ENCODE results near the gene EMP1.

The EMP1 gene

GRCh38 chr12:13171921-13172859 is 24.3 kb upstream of the EMP1 start:
- H3K4me3 ChIP-seq (ENCODE audit: low read depth, low read length), result peak overlapping the region; percentile 5
- no peak for DNase-seq (ENCODE audit: low read depth)

DNA sequence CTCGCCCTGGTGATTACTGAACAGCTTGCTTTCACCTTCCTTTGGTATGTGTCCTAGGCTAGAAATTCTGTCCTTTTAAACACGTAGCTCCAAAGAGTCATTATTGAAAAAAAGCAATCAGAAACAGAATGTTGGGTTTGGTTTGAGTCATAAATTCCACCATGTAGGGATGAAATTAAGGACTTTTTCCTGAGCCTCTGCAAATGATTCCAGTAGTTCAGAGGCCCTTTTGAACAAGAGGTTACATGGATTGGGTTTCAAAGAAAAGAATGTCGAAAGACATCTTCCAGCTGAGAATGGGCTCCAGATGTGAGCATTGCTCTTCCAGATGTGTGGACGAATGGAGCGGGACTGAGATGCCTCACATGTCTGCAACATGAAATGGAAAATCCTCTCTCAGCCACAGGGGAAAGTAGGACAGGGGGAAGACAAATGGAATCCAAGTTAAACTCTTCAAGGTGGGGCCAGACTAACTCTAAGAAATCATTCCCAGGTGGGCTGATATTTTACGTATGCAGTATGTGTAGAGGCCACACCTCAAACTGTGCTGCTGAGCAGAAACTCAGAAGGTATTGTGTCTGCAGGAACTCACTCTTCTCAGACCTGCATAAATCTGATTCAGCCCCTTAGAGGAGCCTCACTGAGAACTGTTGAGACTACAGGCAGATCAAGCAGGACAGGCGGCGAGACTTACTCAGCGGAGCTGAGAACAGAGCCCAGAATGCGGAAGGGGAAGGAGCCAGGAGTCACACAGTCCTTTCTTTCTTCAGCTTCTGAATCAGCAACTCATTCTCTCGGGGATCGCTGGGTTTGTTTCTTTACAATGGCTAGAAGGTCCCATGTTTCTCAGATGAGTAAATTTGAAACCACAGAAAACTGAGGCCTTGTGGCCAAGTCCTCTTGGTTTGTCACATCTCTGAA is 23.3 kb upstream of the EMP1 start:
- peak overlapping the region; percentile 4 for H3K4me3 ChIP-seq (ENCODE audit: low read depth, low read length)
- peak; percentile 90 for DNase-seq (ENCODE audit: low read depth)

- DNase-seq (ENCODE audit: low read depth), result no peak
- H3K4me3 ChIP-seq (ENCODE audit: low read depth, low read length), result no peak overlapping the region
Measured at GRCh38 chr12:13175499-13175898, 21.0 kb upstream of the EMP1 start.

GRCh38 chr12:13176256-13176655 is 20.3 kb upstream of the EMP1 start:
- DNase-seq (ENCODE audit: low read depth), result no peak
- no peak overlapping the region for H3K4me3 ChIP-seq (ENCODE audit: low read depth, low read length)

- H3K4me3 ChIP-seq (ENCODE audit: low read depth, low read length), result no peak overlapping the region
- no peak for DNase-seq (ENCODE audit: low read depth)
Measured at GRCh38 chr12:13177373-13177772, 19.2 kb upstream of the EMP1 start.

GRCh38 chr12:13177906-13178305 is 18.6 kb upstream of the EMP1 start:
- H3K4me3 ChIP-seq (ENCODE audit: low read depth, low read length), result no peak overlapping the region
- DNase-seq (ENCODE audit: low read depth), result no peak

GRCh38 chr12:13178568-13179210 is 17.8 kb upstream of the EMP1 start:
- DNase-seq (ENCODE audit: low read depth), result no peak
- no peak overlapping the region for H3K4me3 ChIP-seq (ENCODE audit: low read depth, low read length)

DNA sequence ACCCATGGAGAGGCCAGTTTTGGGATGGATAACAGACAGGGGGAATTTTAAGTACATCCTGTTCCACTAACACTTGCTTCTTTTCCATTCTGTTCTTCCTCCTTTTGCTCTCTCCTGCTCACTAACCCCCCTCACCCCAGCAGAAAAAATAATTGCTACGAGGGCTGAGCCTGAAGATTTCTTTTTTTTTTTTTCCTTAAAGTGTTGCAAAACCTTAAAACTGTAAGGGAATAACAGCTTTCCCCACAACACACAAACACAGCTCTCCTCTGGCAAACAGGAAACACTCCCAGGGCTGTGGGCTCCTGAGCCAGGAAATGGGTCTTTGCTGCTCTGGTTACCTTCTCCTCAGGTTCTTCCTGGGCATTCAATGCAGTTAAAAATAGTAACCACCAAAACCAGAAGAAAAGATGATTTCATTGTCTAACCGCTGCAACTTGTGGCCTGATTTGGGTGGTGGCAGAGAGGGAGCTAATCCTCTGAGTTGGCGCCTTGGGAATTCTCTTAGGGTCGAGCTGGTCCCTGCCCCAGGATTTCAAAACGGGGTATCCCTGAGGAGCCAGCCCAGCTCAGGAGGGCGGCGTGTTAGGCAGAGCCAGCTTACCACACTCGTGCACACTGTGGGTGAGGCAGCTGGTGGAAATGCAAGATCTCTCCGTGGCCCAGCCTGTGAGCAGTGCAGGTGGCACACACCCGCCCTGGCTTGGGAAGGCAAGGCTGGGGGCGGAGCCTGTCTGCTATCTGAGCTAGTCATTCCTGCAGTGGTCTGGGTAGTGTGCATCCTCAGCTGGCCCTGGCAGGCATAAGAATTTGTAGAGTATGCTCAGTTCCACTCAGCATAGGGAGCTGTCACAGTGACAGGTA is 17.1 kb upstream of the EMP1 start:
- no peak overlapping the region for H3K4me3 ChIP-seq (ENCODE audit: low read depth, low read length)
- DNase-seq (ENCODE audit: low read depth), result no peak

DNA sequence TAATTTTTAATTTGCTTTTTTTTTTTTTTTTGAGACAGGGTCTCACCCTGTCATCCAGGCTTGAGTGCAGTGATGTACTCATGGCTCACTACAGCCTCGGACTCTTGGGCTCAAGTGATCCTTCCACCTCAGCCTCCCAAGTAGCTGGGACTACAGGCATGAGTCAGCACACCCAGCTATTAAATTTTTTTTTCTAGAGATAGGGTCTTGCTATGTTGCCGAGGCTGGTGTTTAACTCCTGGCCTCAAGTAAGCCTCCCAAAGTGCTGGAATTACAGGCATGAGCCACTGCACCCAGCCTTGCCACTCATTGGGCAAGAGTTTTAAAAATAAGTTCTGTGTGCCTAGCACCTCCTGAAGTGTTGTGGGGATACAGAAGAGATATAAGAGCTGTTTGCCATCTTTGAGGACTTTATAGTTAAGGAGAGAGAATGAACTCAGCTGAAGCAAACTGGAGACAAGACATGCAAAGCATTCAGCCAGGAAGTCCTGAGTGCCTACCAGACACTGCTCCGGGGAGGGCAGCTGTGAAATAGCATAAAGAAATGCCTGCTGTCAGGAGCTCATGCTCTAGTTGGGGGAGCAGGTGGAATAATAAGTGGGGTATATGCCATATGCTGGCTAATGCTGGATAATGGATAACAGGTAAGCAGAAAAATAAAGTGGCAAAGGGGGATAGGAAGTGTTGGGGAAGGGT is 15.0 kb upstream of the EMP1 start:
- no peak for DNase-seq (ENCODE audit: low read depth)

DNA sequence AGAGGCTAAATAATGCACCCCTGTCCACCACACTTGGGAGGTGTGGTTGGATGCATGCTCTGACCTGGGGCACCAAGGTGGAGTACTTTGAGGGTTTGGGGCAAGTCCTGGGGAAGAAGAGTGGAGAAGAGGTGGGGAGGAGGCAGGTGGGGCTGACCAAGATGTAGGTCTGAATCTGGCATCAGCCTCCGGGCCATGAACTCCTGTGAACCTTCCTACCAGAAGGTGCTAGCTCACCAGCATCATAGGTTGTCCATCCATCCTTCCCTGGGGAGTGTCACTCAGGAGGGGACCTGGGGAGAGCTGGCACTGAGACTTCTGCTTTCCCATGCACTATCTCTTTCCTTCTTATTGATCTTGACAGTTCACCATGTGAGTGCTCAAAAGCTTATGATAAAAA is 13.6 kb upstream of the EMP1 start:
- H3K4me3 ChIP-seq (ENCODE audit: low read depth, low read length), result no peak overlapping the region
- DNase-seq (ENCODE audit: low read depth), result no peak

More for the DNA sequence above, 15.0 kb upstream of the EMP1 start:
- no peak overlapping the region for H3K4me3 ChIP-seq (ENCODE audit: low read depth, low read length)

DNA sequence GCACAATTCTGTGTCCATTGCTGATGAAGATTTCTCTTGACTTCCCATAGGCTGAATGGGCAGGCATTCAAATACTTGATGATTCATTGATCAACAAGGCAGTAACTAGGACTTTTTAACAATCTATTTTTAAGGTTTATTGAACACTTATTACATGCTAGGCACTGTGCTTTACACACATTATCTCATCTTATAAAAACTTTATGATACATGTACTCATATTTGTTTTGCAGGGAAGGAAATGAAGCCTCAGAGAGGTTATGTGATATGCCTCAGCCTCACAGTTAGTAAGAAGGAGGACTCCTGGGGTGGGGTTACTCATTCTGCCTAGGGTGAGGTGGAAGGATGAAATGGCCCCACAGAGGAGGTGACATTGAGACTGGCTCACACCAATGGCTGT is 12.9 kb upstream of the EMP1 start:
- DNase-seq (ENCODE audit: low read depth), result no peak

DNA sequence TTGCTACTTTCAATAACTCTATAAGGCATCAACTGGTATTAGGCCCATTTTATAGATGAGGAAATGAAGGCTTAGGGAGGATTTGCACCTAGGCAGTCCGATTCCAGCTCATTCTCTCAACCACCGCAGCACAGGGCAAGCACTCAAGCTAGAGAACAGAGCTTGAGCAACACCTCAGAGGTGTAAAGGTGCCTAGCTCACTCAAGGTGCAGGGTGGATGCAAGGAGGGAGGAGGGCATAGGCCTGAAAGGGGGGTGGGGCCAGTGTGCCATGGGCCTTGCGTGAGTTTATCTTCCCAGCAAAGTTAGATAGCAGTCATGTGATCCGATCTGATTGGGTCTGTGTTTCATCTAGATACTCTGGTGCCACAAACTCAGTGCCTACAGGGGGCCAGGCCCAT is 10.2 kb upstream of the EMP1 start:
- no peak for DNase-seq (ENCODE audit: low read depth)
- H3K4me3 ChIP-seq (ENCODE audit: low read depth, low read length), result no peak overlapping the region

More for the DNA sequence above, 12.9 kb upstream of the EMP1 start:
- H3K4me3 ChIP-seq (ENCODE audit: low read depth, low read length), result no peak overlapping the region

- no peak overlapping the region for H3K4me3 ChIP-seq (ENCODE audit: low read depth, low read length)
- DNase-seq (ENCODE audit: low read depth), result no peak
Measured at GRCh38 chr12:13187399-13187798, 9.1 kb upstream of the EMP1 start.

- no peak for DNase-seq (ENCODE audit: low read depth)
- no peak overlapping the region for H3K4me3 ChIP-seq (ENCODE audit: low read depth, low read length)
Measured at GRCh38 chr12:13189264-13189663, 7.3 kb upstream of the EMP1 start.

GRCh38 chr12:13190275-13190674 is 6.3 kb upstream of the EMP1 start:
- H3K4me3 ChIP-seq (ENCODE audit: low read depth, low read length), result no peak overlapping the region
- DNase-seq (ENCODE audit: low read depth), result no peak

DNA sequence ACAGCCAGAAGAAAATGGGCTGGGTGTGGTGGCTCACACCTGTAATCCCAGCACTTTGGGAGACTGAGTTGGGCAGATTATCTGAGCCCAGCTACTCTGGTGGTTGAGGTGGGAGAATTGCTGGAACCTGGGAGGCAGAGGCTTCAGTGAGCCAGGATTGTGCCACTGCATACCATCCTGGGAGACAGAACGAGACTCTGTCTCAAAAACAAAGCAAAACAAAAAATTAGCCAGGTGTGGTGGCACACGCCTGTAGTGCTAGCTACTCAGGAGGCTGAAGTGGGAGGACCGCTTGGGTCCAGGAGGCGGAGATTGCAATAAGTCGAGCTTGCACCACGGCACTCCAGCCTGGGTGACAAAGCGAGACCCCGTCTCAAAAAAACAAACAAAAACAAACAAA is 3.8 kb upstream of the EMP1 start:
- no peak overlapping the region for H3K4me3 ChIP-seq (ENCODE audit: low read depth, low read length)

DNA sequence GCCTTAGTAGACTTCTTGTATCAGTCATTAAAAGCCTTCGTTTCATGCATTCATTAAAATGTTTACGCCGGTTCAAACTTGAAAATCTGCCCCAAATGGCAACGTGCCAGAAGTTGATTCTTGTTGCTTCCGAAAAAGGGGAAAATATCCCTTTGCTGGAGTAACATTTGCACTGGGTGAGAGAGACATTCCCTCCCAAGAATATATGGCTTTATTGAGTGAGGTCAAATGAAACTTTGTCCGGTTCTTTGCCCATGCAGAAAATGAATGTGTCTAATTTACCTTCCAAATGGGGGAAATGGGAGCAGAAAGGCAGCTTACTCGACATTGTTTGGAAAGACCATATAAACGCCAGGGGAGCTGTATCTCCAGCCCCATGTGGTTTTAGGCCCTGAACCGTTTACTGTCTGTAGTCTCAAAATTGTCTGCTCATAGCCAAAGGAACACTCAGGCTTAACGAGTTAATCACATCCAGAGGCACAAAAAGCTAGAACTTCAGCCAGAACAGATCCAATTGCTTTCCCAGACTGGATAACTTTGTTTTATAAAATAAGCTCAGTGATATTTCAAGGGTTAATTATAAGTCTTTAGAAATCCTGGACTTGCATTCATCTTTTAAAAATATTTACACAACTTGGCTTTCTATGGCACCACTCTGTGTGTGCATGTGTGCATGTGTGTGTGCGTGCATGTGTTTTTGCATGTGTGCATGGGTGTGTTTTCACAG is 2.9 kb upstream of the EMP1 start:
- no peak for DNase-seq (ENCODE audit: low read depth)
- no peak overlapping the region for H3K4me3 ChIP-seq (ENCODE audit: low read depth, low read length)

More for the DNA sequence above, 3.8 kb upstream of the EMP1 start:
- no peak for DNase-seq (ENCODE audit: low read depth)
